Stomach (tissue), 4 donors: Measurements from ENCODE around the gene PRORP.

Experiments
- POLR2AphosphoS5 ChIP-seq, 3 donors: sonication (generic); formaldehyde crosslinking; IDR thresholded peaks; one replicate each; pipeline ENCODE4 v1.6.1; 2016; ENCODE audit warnings: antibody characterized with exemption in 3 of 3
- TF ChIP-seq, protein P1 (sequence below), 7 experiments: fragments of 450-650 bp in 4 of 7; fragments of 200-600 bp in 3 of 7; sonication (generic) in 3 of 7; IDR thresholded peaks; one replicate each; pipeline ENCODE4 v1.5.1; 2016 to 2019; ENCODE audit warnings: antibody characterized with exemption in 7 of 7, control low read depth in 2 of 7, mild to moderate bottlenecking in 1 of 7

DNA sequence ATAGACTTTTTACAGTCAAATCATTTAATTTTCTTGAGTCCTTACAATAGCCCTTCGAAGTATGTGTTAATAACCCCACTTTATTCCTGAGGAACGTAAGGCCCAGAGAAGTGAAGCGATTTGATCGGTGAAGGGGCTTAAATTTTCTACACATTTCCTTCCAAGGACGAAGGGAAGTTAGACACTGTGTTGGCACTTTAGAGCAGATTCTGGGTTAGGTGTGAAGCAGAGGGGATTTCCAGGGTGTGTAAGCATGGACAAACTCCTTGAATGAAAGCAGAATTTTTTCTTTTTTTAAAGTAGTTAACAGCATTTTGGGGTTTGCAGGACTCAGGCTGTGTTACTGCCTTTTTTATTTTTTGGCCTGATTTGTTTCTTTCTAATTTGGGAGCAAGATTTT is 38.9 kb downstream of the PRORP start:
- TF ChIP-seq, protein P1, sequence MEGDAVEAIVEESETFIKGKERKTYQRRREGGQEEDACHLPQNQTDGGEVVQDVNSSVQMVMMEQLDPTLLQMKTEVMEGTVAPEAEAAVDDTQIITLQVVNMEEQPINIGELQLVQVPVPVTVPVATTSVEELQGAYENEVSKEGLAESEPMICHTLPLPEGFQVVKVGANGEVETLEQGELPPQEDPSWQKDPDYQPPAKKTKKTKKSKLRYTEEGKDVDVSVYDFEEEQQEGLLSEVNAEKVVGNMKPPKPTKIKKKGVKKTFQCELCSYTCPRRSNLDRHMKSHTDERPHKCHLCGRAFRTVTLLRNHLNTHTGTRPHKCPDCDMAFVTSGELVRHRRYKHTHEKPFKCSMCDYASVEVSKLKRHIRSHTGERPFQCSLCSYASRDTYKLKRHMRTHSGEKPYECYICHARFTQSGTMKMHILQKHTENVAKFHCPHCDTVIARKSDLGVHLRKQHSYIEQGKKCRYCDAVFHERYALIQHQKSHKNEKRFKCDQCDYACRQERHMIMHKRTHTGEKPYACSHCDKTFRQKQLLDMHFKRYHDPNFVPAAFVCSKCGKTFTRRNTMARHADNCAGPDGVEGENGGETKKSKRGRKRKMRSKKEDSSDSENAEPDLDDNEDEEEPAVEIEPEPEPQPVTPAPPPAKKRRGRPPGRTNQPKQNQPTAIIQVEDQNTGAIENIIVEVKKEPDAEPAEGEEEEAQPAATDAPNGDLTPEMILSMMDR (IDR thresholded peaks at IDR 0.05) = no peak
- TF ChIP-seq POLR2AphosphoS5 (IDR thresholded peaks at IDR 0.05) = no peak
